ENCODE measurements around the gene PINK1. TPM values are rescaled to one million over a fixed set of nuclear protein-coding genes. Genes with fewer than 3 reads are reported as not detected.
A peak's percentile ranks its signal among the peaks of the same experiment; 100 is the strongest.

PINK1 gene
- total and polyA plus RNA-seq, 2 of the 13 experiments (the other 11 are each of a cell fraction or from before 2014, with no cell fraction given) = 15.3 to 16.1 TPM

GRCh38 chr1:20689645-20690056 is 56.4 kb downstream of the PINK1 start (continued):
- TF ChIP-seq PAXIP1 (CRISPR knock-in tag; conservative IDR thresholded peaks at IDR 0.05) (0 out of 2 replicates have a peak, but pooled peaks have one; percentile 30), SALL1 (CRISPR knock-in tag; IDR thresholded peaks at IDR 0.05) (0 out of 2 replicates have a peak, but pooled peaks have one; percentile 23), RXRA (CRISPR knock-in tag; IDR thresholded peaks at IDR 0.05) (no peak), HOXA5 (CRISPR knock-in tag; IDR thresholded peaks at IDR 0.05) (no peak), ETV5 (CRISPR knock-in tag; IDR thresholded peaks at IDR 0.05; ENCODE audit: borderline replicate concordance) (peak; percentile 44; the same call in 1 of the 2 replicates), SOX6 (IDR thresholded peaks at IDR 0.05) (no peak), SOX6 (CRISPR knock-in tag; IDR thresholded peaks at IDR 0.05) (peak; percentile 90), REXO4 (CRISPR knock-in tag; IDR thresholded peaks at IDR 0.05; ENCODE audit: borderline replicate concordance) (no peak), ARID5B (CRISPR knock-in tag; IDR thresholded peaks at IDR 0.05) (peak; percentile 20; the same call in 1 of the 2 replicates), ZNF530 (CRISPR knock-in tag; IDR thresholded peaks at IDR 0.05; ENCODE audit: low read depth) (no peak), ZNF792 (CRISPR knock-in tag; IDR thresholded peaks at IDR 0.05) (0 out of 2 replicates have a peak, but pooled peaks have one; percentile 25), FOXP1 (IDR thresholded peaks at IDR 0.05) (no peak), FOXP1 (CRISPR knock-in tag; IDR thresholded peaks at IDR 0.05) (peak; percentile 34; the same call in 1 of the 2 replicates), POLR2G (IDR thresholded peaks at IDR 0.05; ENCODE audit: low read depth, low read length) (no peak), SOX5 (CRISPR knock-in tag; IDR thresholded peaks at IDR 0.05; ENCODE audit: borderline replicate concordance) (peak; percentile 75; the same call in 1 of the 2 replicates), AKNA (CRISPR knock-in tag; IDR thresholded peaks at IDR 0.05; ENCODE audit: borderline replicate concordance) (no peak), JUND (CRISPR knock-in tag; IDR thresholded peaks at IDR 0.05) (no peak)

All from HepG2 (cell line).